ACHN (cell line): ENCODE measurements around the gene MRTFB.
A peak's percentile ranks its signal among the peaks of the same experiment; 100 is the strongest.

ENCODE experiments used
- DNase-seq: peaks from one replicate; pipeline ENCODE4 v3.0.0-alpha.2; 2015
- in situ Hi-C: cut with HindIII; loops from 2 replicates; pipeline ENCODE4 v1.10.0; 2017; ENCODE audit warnings: low sequenced_read_pairs, low pct_ligation_motif_present, low pct_unique_long_range_greater_than_20kb

MRTFB gene

GRCh38 chr16:14242769-14243168 lies 171.7 kb downstream of the MRTFB start:
- no peak for DNase-seq
- in situ Hi-C loops, result no loop called here

- no peak for DNase-seq
- in situ Hi-C loops, result no loop called here
Observed at GRCh38 chr16:14244196-14245010, 173.3 kb downstream of the MRTFB start.

GRCh38 chr16:14248791-14249190 lies 177.7 kb downstream of the MRTFB start:
- DNase-seq, result no peak
- in situ Hi-C loops, result no loop called here

- DNase-seq, result peak; percentile 61
- in situ Hi-C loops, result no loop called here
Observed at GRCh38 chr16:14249291-14250032, 178.3 kb downstream of the MRTFB start.

- in situ Hi-C loops, result no loop called here
- no peak for DNase-seq
Observed at GRCh38 chr16:14251419-14251818, 180.3 kb downstream of the MRTFB start.

- DNase-seq, result no peak
- in situ Hi-C loops, result no loop called here
Observed at GRCh38 chr16:14252860-14253259, 181.7 kb downstream of the MRTFB start.

GRCh38 chr16:14263011-14263410 lies 191.9 kb downstream of the MRTFB start:
- in situ Hi-C loops, result no loop called here
- DNase-seq, result no peak

GRCh38 chr16:14263769-14264168 lies 192.7 kb downstream of the MRTFB start:
- DNase-seq, result no peak
- in situ Hi-C loops, result no loop called here

GRCh38 chr16:14264327-14264943 lies 193.3 kb downstream of the MRTFB start:
- in situ Hi-C loops, result no loop called here

GRCh38 chr16:14268073-14268472 lies 197.0 kb downstream of the MRTFB start:
- no peak for DNase-seq
- in situ Hi-C loops, result no loop called here

More at GRCh38 chr16:14264327-14264943, 193.3 kb downstream of the MRTFB start:
- no peak for DNase-seq

- DNase-seq, result no peak
- in situ Hi-C loops, result no loop called here
Observed at GRCh38 chr16:14275934-14276333, 204.8 kb downstream of the MRTFB start.

- DNase-seq, result no peak
- in situ Hi-C loops, result no loop called here
Observed at GRCh38 chr16:14278749-14279148, 207.6 kb downstream of the MRTFB start.

- in situ Hi-C loops, result no loop called here
- DNase-seq, result no peak
Observed at GRCh38 chr16:14280541-14280940, 209.4 kb downstream of the MRTFB start.

- in situ Hi-C loops, result no loop called here
- DNase-seq, result no peak
Observed at GRCh38 chr16:14283786-14284185, 212.7 kb downstream of the MRTFB start.

GRCh38 chr16:14284371-14284770 lies 213.3 kb downstream of the MRTFB start:
- DNase-seq, result no peak
- in situ Hi-C loops, result no loop called here

GRCh38 chr16:14284930-14285512 lies 213.9 kb downstream of the MRTFB start:
- in situ Hi-C loops, result no loop called here
- DNase-seq, result peak; percentile 75

- in situ Hi-C loops, result no loop called here
Observed at GRCh38 chr16:14285513-14286367, 214.6 kb downstream of the MRTFB start.

More at GRCh38 chr16:14285513-14286367, 214.6 kb downstream of the MRTFB start:
- peak; percentile 90 for DNase-seq
